WI38 (cell line): Measurements from ENCODE around the gene VASN.

Source experiments
- H3K4me3 ChIP-seq: 2 replicates; pipeline ENCODE4 v1.5.1; 2011; ENCODE audit warnings: low read depth, mild to moderate bottlenecking, control low read depth, low read length
- CTCF ChIP-seq: IDR thresholded peaks from 2 replicates; pipeline ENCODE4 v1.5.1; 2012; ENCODE audit warnings: low read depth, mild to moderate bottlenecking, control low read depth, low read length

The VASN gene

GRCh38 chr16:4351880-4352279, 19.8 kb upstream of the VASN start:
- no peak for TF ChIP-seq CTCF
- no peak overlapping the region for H3K4me3 ChIP-seq

GRCh38 chr16:4352843-4353242, 18.8 kb upstream of the VASN start:
- TF ChIP-seq CTCF, result no peak
- no peak overlapping the region for H3K4me3 ChIP-seq

DNA sequence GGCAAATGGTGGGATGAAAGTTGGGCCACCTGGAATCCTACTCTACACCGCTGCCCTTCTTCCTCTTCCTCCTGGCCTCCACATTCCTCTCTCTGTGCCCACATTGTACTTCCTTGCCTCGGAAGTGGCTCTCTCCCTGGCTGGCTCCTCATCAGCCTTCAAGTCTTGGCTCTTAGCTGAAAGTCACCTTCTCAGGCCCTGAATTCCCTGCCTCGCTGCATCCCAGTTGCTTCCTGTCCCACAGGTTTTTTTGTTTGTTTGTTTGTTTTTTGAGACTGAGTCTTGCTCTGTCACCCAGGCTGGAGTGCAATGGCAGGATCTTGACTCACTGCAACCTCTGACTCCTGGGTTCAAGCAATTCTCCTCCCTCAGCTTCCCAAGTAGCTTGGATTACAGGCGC, 18.0 kb upstream of the VASN start:
- TF ChIP-seq CTCF, result no peak
- H3K4me3 ChIP-seq, result no peak overlapping the region

DNA sequence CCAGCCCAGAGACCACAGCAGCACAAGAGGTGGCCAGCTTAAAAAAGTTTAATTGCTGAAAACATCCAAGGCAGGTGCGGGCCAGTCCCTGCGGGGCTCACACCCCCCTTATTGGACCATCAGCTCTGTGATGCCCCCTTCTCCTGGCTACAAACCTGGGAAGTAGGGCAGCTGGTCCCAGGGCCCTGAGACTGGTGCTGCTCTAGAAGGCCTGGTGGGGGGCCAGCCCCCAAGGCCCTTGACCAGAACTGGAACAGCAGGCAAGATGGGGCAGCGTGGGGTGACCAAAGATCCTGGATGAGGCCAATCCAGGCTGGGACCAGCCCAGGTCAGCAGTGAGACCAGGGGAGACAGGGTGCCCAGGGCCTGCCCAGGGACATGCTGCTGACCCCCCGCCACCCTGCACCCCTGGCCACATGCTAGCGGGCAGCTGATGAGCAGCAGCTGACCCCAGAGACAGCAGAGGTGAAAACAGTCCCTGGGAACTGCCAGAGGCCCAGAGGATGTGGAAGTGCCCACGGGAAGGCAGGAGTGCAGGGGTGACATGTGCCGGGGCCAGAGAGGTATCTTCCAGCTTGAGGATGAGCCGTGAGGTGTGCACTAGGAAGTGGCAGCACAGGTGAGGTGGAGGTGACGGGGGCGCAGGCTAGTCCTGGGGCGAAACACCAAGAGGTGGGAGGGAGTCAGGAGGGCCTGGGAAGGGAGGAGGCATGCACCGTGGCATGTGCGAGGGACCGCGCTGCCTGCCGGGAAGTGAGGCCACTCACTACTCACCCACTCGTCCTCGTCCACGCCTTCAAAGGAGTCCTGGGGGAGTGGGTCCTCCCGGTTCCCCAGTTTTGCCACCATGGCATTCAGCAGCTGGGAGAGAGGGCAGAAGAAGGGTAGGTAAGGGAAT, 16.9 kb upstream of the VASN start:
- H3K4me3 ChIP-seq, result no peak overlapping the region
- TF ChIP-seq CTCF, result no peak

DNA sequence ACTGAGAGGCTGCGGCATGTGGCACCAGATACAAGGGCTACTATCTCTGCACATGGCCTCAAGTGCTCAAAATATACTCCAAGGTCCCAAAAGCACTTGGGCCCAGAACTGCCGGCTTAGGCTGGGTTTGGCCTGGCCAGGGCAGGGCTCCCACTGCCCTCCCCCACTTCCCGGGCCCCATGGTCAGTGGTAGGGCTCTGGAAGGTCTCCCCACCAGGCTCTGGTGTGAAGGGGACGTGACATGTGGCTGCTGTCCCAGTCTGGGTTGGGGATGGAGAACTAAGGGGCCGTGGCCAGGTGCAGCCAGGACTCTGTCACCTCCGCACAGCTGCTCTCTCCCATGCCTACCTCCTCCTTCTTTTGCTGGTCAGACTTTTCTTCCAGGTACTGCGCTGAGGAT, 14.8 kb upstream of the VASN start:
- H3K4me3 ChIP-seq, result no peak overlapping the region
- no peak for TF ChIP-seq CTCF

DNA sequence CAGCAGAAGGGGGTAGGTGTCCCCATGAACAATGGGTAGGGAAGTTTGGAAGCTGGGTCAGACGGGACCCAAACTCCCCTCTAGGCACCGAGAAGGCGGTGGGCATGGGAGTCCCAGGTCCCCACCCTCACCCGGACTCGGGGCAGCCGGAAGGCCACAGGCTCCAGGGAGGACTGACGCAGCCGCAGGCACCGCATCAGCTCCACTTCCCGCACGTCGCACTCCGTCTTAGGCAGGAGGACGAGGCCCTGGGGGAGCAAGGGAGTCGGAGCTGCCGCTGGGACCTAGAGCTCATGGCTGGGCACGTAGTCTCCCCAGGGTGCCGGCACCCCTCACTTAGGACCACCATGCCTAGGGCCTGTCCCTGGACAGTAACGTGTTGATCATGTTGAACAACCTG, 13.4 kb upstream of the VASN start:
- TF ChIP-seq CTCF, result no peak
- no peak overlapping the region for H3K4me3 ChIP-seq

DNA sequence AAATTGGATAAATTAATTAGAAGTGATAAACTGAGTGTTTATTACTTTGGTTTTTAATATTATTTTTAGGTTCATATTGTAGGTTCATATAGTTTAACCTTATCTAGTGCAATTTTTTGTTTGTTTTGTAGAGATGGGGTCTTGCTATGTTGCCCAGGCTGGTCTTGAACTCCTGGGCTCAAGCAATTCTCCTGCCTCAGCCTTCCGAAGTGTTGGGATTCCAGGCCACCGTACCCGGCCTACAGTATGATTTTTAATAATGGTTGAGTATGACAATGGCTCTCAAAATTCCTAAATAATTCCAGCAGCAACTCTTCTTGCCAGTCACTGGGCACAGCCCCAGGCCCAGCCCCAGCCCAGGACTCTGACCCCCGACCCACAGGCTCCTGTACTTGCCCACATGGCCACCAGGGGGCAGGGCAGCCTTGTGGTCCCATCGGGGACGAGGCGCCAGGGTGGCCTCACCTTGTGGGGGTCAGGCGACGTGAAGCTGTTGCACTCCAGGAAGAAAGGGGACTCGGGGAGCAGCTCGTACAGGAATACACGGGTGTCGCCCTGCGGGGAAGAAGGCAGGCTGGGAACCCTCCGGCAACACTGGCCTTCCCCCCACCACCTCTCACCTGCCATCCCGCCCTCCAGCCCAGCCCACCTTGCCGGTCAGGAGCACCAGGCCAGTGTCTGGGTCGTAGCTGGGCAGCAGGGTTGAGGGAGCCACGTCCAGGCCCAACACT, 12.7 kb upstream of the VASN start:
- no peak overlapping the region for H3K4me3 ChIP-seq
- peak; percentile 90 for TF ChIP-seq CTCF
